KG1 (cell line): ENCODE data around the gene ARHGAP10.

Source experiments
- DNase-seq: peaks from one replicate; lab custom pipeline; 2025; lab: John Stamatoyannopoulos, UW

The ARHGAP10 gene

GRCh38 chr4:147732518-147733235 lies 789 bp downstream of the ARHGAP10 start:
- no peak for DNase-seq

GRCh38 chr4:147733716-147734344 lies 1.9 kb downstream of the ARHGAP10 start:
- no peak for DNase-seq

- DNase-seq, result no peak
Observed at GRCh38 chr4:147734496-147734895, 2.6 kb downstream of the ARHGAP10 start.

GRCh38 chr4:147735413-147736301 lies 3.8 kb downstream of the ARHGAP10 start:
- DNase-seq, result no peak

GRCh38 chr4:147736458-147736857 lies 4.6 kb downstream of the ARHGAP10 start:
- no peak for DNase-seq

GRCh38 chr4:147737623-147738022 lies 5.7 kb downstream of the ARHGAP10 start:
- no peak for DNase-seq

GRCh38 chr4:147739239-147739823 lies 7.4 kb downstream of the ARHGAP10 start:
- no peak for DNase-seq

GRCh38 chr4:147740176-147740575 lies 8.3 kb downstream of the ARHGAP10 start:
- no peak for DNase-seq

GRCh38 chr4:147741190-147741788 lies 9.4 kb downstream of the ARHGAP10 start:
- DNase-seq, result no peak

- DNase-seq, result no peak
Observed at GRCh38 chr4:147747787-147748454, 16.0 kb downstream of the ARHGAP10 start.

- no peak for DNase-seq
Observed at GRCh38 chr4:147749811-147750321, 18.0 kb downstream of the ARHGAP10 start.

- no peak for DNase-seq
Observed at GRCh38 chr4:147753047-147753446, 21.2 kb downstream of the ARHGAP10 start.

GRCh38 chr4:147754037-147754445 lies 22.2 kb downstream of the ARHGAP10 start:
- DNase-seq, result no peak

GRCh38 chr4:147755561-147756295 lies 23.8 kb downstream of the ARHGAP10 start:
- no peak for DNase-seq

- DNase-seq, result no peak
Observed at GRCh38 chr4:147756417-147756816, 24.5 kb downstream of the ARHGAP10 start.

- no peak for DNase-seq
Observed at GRCh38 chr4:147760176-147760575, 28.3 kb downstream of the ARHGAP10 start.

GRCh38 chr4:147760695-147761094 lies 28.8 kb downstream of the ARHGAP10 start:
- DNase-seq, result no peak

- no peak for DNase-seq
Observed at GRCh38 chr4:147761218-147761883, 29.5 kb downstream of the ARHGAP10 start.

GRCh38 chr4:147764337-147764736 lies 32.4 kb downstream of the ARHGAP10 start:
- no peak for DNase-seq

- no peak for DNase-seq
Observed at GRCh38 chr4:147765121-147765529, 33.2 kb downstream of the ARHGAP10 start.
